HepG2 (cell line): ENCODE results near the gene ATXN7L3. TPM values are rescaled to one million over a fixed set of nuclear protein-coding genes. Genes with fewer than 3 reads are reported as not detected.

Source experiments
- AGO2 ChIP-seq: fragments of 200-400 bp; formaldehyde crosslinking; optimal IDR thresholded peaks from 2 replicates; pipeline ENCODE3; 2017; ENCODE audit warnings: mild to moderate bottlenecking, low read depth, low read length, moderate library complexity
- CCAR2 ChIP-seq: fragments of 200-400 bp; formaldehyde crosslinking; optimal IDR thresholded peaks from 2 replicates; pipeline ENCODE3; 2018; ENCODE audit warnings: low read depth, mild to moderate bottlenecking, low read length, moderate library complexity
- HMGXB4 ChIP-seq, 2 experiments: sonication (generic) in 1 of 2; formaldehyde crosslinking in 1 of 2; IDR thresholded peaks; 2 replicates each; pipeline versions ENCODE4 v1.4.0 to v1.6.1; 2018 to 2020; ENCODE audit warnings: missing genetic modification reagents in 2 of 2, borderline replicate concordance in 1 of 2, low read depth in 1 of 2, mild to moderate bottlenecking in 1 of 2, missing biosample characterization in 1 of 2
- HOXD1 ChIP-seq: sonication (generic); formaldehyde crosslinking; IDR thresholded peaks from 2 replicates; pipeline ENCODE4 v1.5.0; 2020; ENCODE audit warnings: missing genetic modification reagents
- KDM1A ChIP-seq: IDR thresholded peaks from 2 replicates; pipeline ENCODE4 v1.6.1; 2016; ENCODE audit warnings: missing compliant biosample characterization
- KLF13 ChIP-seq: sonication (generic); formaldehyde crosslinking; IDR thresholded peaks from 2 replicates; pipeline ENCODE4 v1.4.0; 2020; ENCODE audit warnings: mild to moderate bottlenecking, missing genetic modification reagents
- MYPOP ChIP-seq: sonication (generic); formaldehyde crosslinking; IDR thresholded peaks from 2 replicates; pipeline ENCODE4 v1.8.1; 2023; ENCODE audit warnings: mild to moderate bottlenecking, moderate library complexity, missing genetic modification reagents
- PBX2 ChIP-seq: IDR thresholded peaks from 2 replicates; pipeline ENCODE4 v1.6.1; 2016; ENCODE audit warnings: control low read depth
- PITX1 ChIP-seq: sonication (generic); formaldehyde crosslinking; IDR thresholded peaks from 2 replicates; pipeline ENCODE4 v1.5.1; 2020; ENCODE audit warnings: mild to moderate bottlenecking, missing genetic modification reagents
- RXRA ChIP-seq: sonication (generic); formaldehyde crosslinking; IDR thresholded peaks from 2 replicates; pipeline ENCODE4 v1.5.1; 2020; ENCODE audit warnings: missing genetic modification reagents
- SNAPC2 ChIP-seq: sonication (generic); formaldehyde crosslinking; IDR thresholded peaks from 2 replicates; pipeline ENCODE4 v1.8.1; 2022; ENCODE audit warnings: mild to moderate bottlenecking, missing genetic modification reagents
- YY1 ChIP-seq: IDR thresholded peaks from 2 replicates; pipeline ENCODE4 v1.6.1; 2011; ENCODE audit warnings: low read length, low read depth, moderate library complexity, mild to moderate bottlenecking; ENCODE audit not compliant: insufficient read depth, insufficient replicate concordance
- ZBTB10 ChIP-seq: sonication (generic); formaldehyde crosslinking; IDR thresholded peaks from 2 replicates; pipeline ENCODE4 v1.4.0; 2020; ENCODE audit warnings: missing genetic modification reagents, borderline replicate concordance
- ZC3H4 ChIP-seq: sonication (generic); formaldehyde crosslinking; IDR thresholded peaks from 2 replicates; pipeline ENCODE4 v1.4.0; 2020; ENCODE audit warnings: missing genetic modification reagents, borderline replicate concordance
- ZNF362 ChIP-seq: sonication (generic); formaldehyde crosslinking; IDR thresholded peaks from 2 replicates; pipeline ENCODE4 v1.4.0; 2020; ENCODE audit warnings: missing genetic modification reagents, mild to moderate bottlenecking, borderline replicate concordance
- ZNF530 ChIP-seq: sonication (generic); formaldehyde crosslinking; IDR thresholded peaks from 2 replicates; pipeline ENCODE4 v1.5.0; 2020; ENCODE audit warnings: low read depth, mild to moderate bottlenecking, missing genetic modification reagents
- ZNF556 ChIP-seq: sonication (generic); formaldehyde crosslinking; IDR thresholded peaks from 2 replicates; pipeline ENCODE4 v1.4.0; 2020; ENCODE audit warnings: mild to moderate bottlenecking, missing genetic modification reagents, borderline replicate concordance
- ZNF564 ChIP-seq: sonication (generic); formaldehyde crosslinking; IDR thresholded peaks from 2 replicates; pipeline ENCODE4 v1.8.1; 2023; ENCODE audit warnings: mild to moderate bottlenecking, missing genetic modification reagents
- ZNF574 ChIP-seq: sonication (generic); formaldehyde crosslinking; IDR thresholded peaks from 2 replicates; pipeline ENCODE4 v1.4.0; 2020; ENCODE audit warnings: missing genetic modification reagents
- polyA plus RNA-seq, 8 experiments: library from polyadenylated mRNA; depleted of rRNA in 3 of 8; stranded (reverse) in 7 of 8; unstranded in 1 of 8; fragments of >200 nt; fragmentation: Illumina TruSeq in 4 of 8; extraction: Trizol in 4 of 8; gene quantifications; 2 replicates each; pipeline versions ENCODE4 v1.2.1 to v1.2.3, GENCODE V29; 2011 to 2016; ENCODE audit warnings: low read depth in 4 of 8, missing spikeins in 1 of 8, mixed read lengths in 1 of 8; ENCODE audit not compliant: insufficient read depth in 1 of 8
- total RNA-seq, 5 experiments: library from RNA; depleted of rRNA; stranded (reverse); fragments of >200 nt; fragmentation: Illumina TruSeq; extraction: Trizol; gene quantifications; 2 replicates each; pipeline ENCODE4 v1.2.3, GENCODE V29; 2016; ENCODE audit warnings: low read depth in 1 of 5

The ATXN7L3 gene
- total and polyA plus RNA-seq, 2 of the 13 experiments (the other 11 are each of a cell fraction or from before 2014, with no cell fraction given) = 44.5 to 59.1 TPM

- TF ChIP-seq ZNF574 (CRISPR knock-in tag) = peak; percentile 40
- TF ChIP-seq ZBTB10 (CRISPR knock-in tag) = no peak
- no peak for TF ChIP-seq PBX2
- no peak for TF ChIP-seq RXRA (CRISPR knock-in tag)
- TF ChIP-seq MYPOP = 0 out of 2 replicates have a peak, but pooled peaks have one; percentile 8
- peak in 1 of 2 experiments; percentile 70 for TF ChIP-seq HMGXB4 (CRISPR knock-in tag; IDR thresholded peaks at IDR 0.05; ENCODE audit: borderline replicate concordance in 1 of 2, low read depth in 1 of 2)
- no peak for TF ChIP-seq ZNF556
- no peak for TF ChIP-seq KLF13 (CRISPR knock-in tag)
- no peak for TF ChIP-seq PITX1 (CRISPR knock-in tag)
- TF ChIP-seq AGO2 = peak; percentile 90
- no peak for TF ChIP-seq ZNF564
- TF ChIP-seq KDM1A = no peak
- no peak for TF ChIP-seq SNAPC2
- peak; percentile 33 for TF ChIP-seq YY1
- no peak for TF ChIP-seq ZC3H4 (CRISPR knock-in tag)
- no peak for TF ChIP-seq HOXD1
- no peak for TF ChIP-seq CCAR2
- no peak for TF ChIP-seq ZNF362 (CRISPR knock-in tag)
- no peak for TF ChIP-seq ZNF530 (CRISPR knock-in tag)
These were observed 19.5 kb upstream of the ATXN7L3 start (continued) for GRCh38 chr17:44219108-44219615.
